Esophagus squamous epithelium (tissue), 4 donors: ENCODE measurements around the gene MEIS2.

Experiments used
- CTCF ChIP-seq, 6 experiments: fragments of 450-650 bp in 4 of 6; fragments of 200-600 bp in 2 of 6; sonication (generic) in 2 of 6; IDR thresholded peaks; one replicate each; pipeline ENCODE4 v1.5.1; 2016 to 2019; ENCODE audit warnings: antibody characterized with exemption in 6 of 6, mild to moderate bottlenecking in 4 of 6, moderate library complexity in 4 of 6
- POLR2A ChIP-seq, 4 donors: fragments of 450-650 bp; IDR thresholded peaks; one replicate each; pipeline ENCODE4 v1.6.1; 2017; ENCODE audit warnings: antibody characterized with exemption in 4 of 4, mild to moderate bottlenecking in 4 of 4, moderate library complexity in 3 of 4

GRCh38 chr15:37104424-37104981 lies 4.2 kb upstream of the MEIS2 start:
- TF ChIP-seq CTCF (IDR thresholded peaks at IDR 0.05) (no peak), POLR2A (IDR thresholded peaks at IDR 0.05) (no peak)
